IMR-90 (cell line): ENCODE measurements around the gene TRMO. TPM values are rescaled to one million over a fixed set of nuclear protein-coding genes. Genes with fewer than 3 reads are reported as not detected.

ENCODE experiments used
- ATAC-seq: fragments of 200-7000 bp; cut with Tn5 transposase; 2 replicates; pipeline ENCODE4 v1.9.1; 2020; ENCODE audit warnings: low read depth, mild to moderate bottlenecking, moderate library complexity
- BruUV-seq: library from RNA; stranded (reverse); fragments of 400-500 nt; replicated peaks from 2 replicates; lab custom pipeline; 2021; lab: Mats Ljungman, UMichigan
- CTCF ChIA-PET: fragments of 300-600 bp; formaldehyde crosslinking; extraction: SDS; loops from one replicate; lab custom pipeline; 2021; ENCODE audit warnings: antibody characterized with exemption; lab: Yijun Ruan, JAX
- POLR2A ChIA-PET: fragments of 300-600 bp; sonication (Branson Sonifier 250); formaldehyde crosslinking; loops from one replicate; lab custom pipeline; 2022; ENCODE audit warnings: antibody characterized with exemption; ENCODE audit not compliant: unreplicated experiment; lab: Charles Lee
- DNase-seq: peaks from one replicate; pipeline ENCODE4 v3.0.0; 2013
- H2AFZ ChIP-seq: replicated peaks from 2 replicates; pipeline ENCODE3; 2013; ENCODE audit warnings: low read length, mild to moderate bottlenecking; ENCODE audit not compliant: poor library complexity
- H2AK5ac ChIP-seq: 2 replicates; pipeline ENCODE4 v1.6.1; 2013; ENCODE audit warnings: low read depth, low read length, inconsistent platforms
- H2AK9ac ChIP-seq: replicated peaks from 2 replicates; pipeline ENCODE3; 2013; ENCODE audit warnings: mild to moderate bottlenecking, low read depth, low read length, moderate library complexity; ENCODE audit not compliant: poor library complexity
- H2BK120ac ChIP-seq: 2 replicates; pipeline ENCODE4 v1.6.1; 2013; ENCODE audit warnings: low read depth, low read length, inconsistent platforms
- H2BK15ac ChIP-seq: 3 replicates; pipeline ENCODE4 v1.6.1; 2013; ENCODE audit warnings: low read depth, low read length, inconsistent platforms
- H2BK20ac ChIP-seq: 2 replicates; pipeline ENCODE4 v1.6.1; 2013; ENCODE audit warnings: low read depth, mild to moderate bottlenecking, inconsistent platforms, low read length, moderate library complexity
- H2BK5ac ChIP-seq: 2 replicates; pipeline ENCODE4 v1.6.1; 2013; ENCODE audit warnings: mild to moderate bottlenecking, low read depth, low read length, inconsistent platforms; ENCODE audit not compliant: poor library complexity, severe bottlenecking
- H3K14ac ChIP-seq: replicated peaks from 2 replicates; pipeline ENCODE4 v1.6.1; 2013; ENCODE audit warnings: low read depth, low read length, inconsistent platforms
- H3K18ac ChIP-seq: 2 replicates; pipeline ENCODE4 v1.6.1; 2013; ENCODE audit warnings: low read depth, low read length, control low read depth
- H3K23ac ChIP-seq: 2 replicates; pipeline ENCODE4 v1.6.1; 2013; ENCODE audit warnings: low read depth, low read length, inconsistent platforms
- H3K27ac ChIP-seq: 2 replicates; pipeline ENCODE4 v1.5.1; 2013; ENCODE audit warnings: mild to moderate bottlenecking, control low read depth, low read length; ENCODE audit not compliant: insufficient read depth
- H3K27me3 ChIP-seq: 2 replicates; pipeline ENCODE4 v1.6.1; 2013; ENCODE audit warnings: low read length; ENCODE audit not compliant: control insufficient read depth, insufficient read depth
- H3K36me3 ChIP-seq: 2 replicates; pipeline ENCODE4 v1.6.1; 2013; ENCODE audit warnings: low read length, mixed read lengths; ENCODE audit not compliant: control insufficient read depth, insufficient read depth
- H3K4ac ChIP-seq: 2 replicates; pipeline ENCODE4 v1.6.1; 2013; ENCODE audit warnings: low read depth, low read length, inconsistent platforms
- H3K4me1 ChIP-seq: 2 replicates; pipeline ENCODE4 v1.6.1; 2013; ENCODE audit warnings: low read length, mixed read lengths; ENCODE audit not compliant: control insufficient read depth, insufficient read depth
- H3K4me2 ChIP-seq: 2 replicates; pipeline ENCODE4 v1.6.1; 2013; ENCODE audit warnings: low read depth, mild to moderate bottlenecking, control low read depth, low read length, moderate library complexity
- H3K4me3 ChIP-seq: 2 replicates; pipeline ENCODE4 v1.5.1; 2013; ENCODE audit warnings: low read depth, mild to moderate bottlenecking, control low read depth, low read length, moderate library complexity; ENCODE audit not compliant: insufficient read depth
- H3K56ac ChIP-seq: 2 replicates; pipeline ENCODE4 v1.6.1; 2013; ENCODE audit warnings: low read length, inconsistent platforms; ENCODE audit not compliant: insufficient read depth; ENCODE audit errors: extremely low read depth
- H3K79me1 ChIP-seq, 2 experiments: 2 replicates each; pipeline ENCODE4 v1.6.1; 2013; ENCODE audit warnings: low read length in 2 of 2, inconsistent platforms in 1 of 2, low read depth in 1 of 2
- H3K9ac ChIP-seq: 2 replicates; pipeline ENCODE4 v1.6.1; 2013; ENCODE audit warnings: low read depth, low read length, control low read depth
- H3K9me1 ChIP-seq: 2 replicates; pipeline ENCODE4 v1.6.1; 2013; ENCODE audit warnings: low read length, inconsistent platforms; ENCODE audit not compliant: insufficient read depth
- H3K9me3 ChIP-seq: 2 replicates; pipeline ENCODE4 v1.6.1; 2013; ENCODE audit warnings: low read length; ENCODE audit not compliant: control insufficient read depth, insufficient read depth
- H4K20me1 ChIP-seq: 2 replicates; pipeline ENCODE4 v1.6.1; 2013; ENCODE audit warnings: low read length, inconsistent platforms; ENCODE audit not compliant: insufficient read depth
- H4K5ac ChIP-seq: 2 replicates; pipeline ENCODE4 v1.6.1; 2013; ENCODE audit warnings: mild to moderate bottlenecking, low read depth, low read length, control low read depth
- H4K8ac ChIP-seq, 2 experiments: 2 replicates each; pipeline ENCODE4 v1.6.1; 2013; ENCODE audit warnings: low read depth in 2 of 2, low read length in 2 of 2, control low read depth in 1 of 2, inconsistent platforms in 1 of 2
- H4K91ac ChIP-seq: 2 replicates; pipeline ENCODE4 v1.6.1; 2013; ENCODE audit warnings: low read depth, low read length, inconsistent platforms; ENCODE audit not compliant: insufficient read depth
- MAFK ChIP-seq: IDR thresholded peaks from 2 replicates; pipeline ENCODE4 v1.6.1; 2012; ENCODE audit warnings: low read depth, low read length, improper control_type of control experiment
- MAZ ChIP-seq: IDR thresholded peaks from 2 replicates; pipeline ENCODE4 v1.6.1; 2012; ENCODE audit warnings: low read depth, mild to moderate bottlenecking, low read length, improper control_type of control experiment, moderate library complexity, borderline replicate concordance
- NFE2L2 ChIP-seq: fragments of 150-350 bp; IDR thresholded peaks from 2 replicates; pipeline ENCODE4 v1.6.1; 2016; ENCODE audit warnings: low read depth, mild to moderate bottlenecking, low read length
- SMC3 ChIP-seq: fragments of 150-350 bp; IDR thresholded peaks from 2 replicates; pipeline ENCODE4 v1.6.1; 2016; ENCODE audit warnings: low read depth, mild to moderate bottlenecking, antibody characterized with exemption, low read length, moderate library complexity
- WGBS, 2 experiments: methylation state at CpG; one replicate each; pipeline versions ENCODE4 v1.1.5 to v1.1.7; 2013; ENCODE audit warnings: missing lambda C conversion rate in 2 of 2; ENCODE audit not compliant: insufficient read length in 1 of 2; ENCODE audit errors: extremely low coverage in 2 of 2; 5-methylcytosine and 5-hydroxymethylcytosine counted together
- dilution Hi-C: fragments of 300-500 bp; cut with HindIII; formaldehyde crosslinking; loops from one replicate; pipeline ENCODE4 v1.14.3; 2018; ENCODE audit warnings: low sequenced_read_pairs; ENCODE audit not compliant: unreplicated experiment
- in situ Hi-C: fragments of 300-500 bp; cut with MboI; formaldehyde crosslinking; loops from 3 replicates; pipeline ENCODE4 v1.14.3; 2019; ENCODE audit warnings: low sequenced_read_pairs, inconsistent platforms, mixed read lengths
- intact Hi-C: fragments of 100-400 bp; cut with micrococcal nuclease; formaldehyde crosslinking; loops from 2 replicates; pipeline ENCODE4 v1.10.0; 2022
- polyA plus RNA-seq, 3 experiments: library from polyadenylated mRNA; depleted of rRNA; stranded (reverse); fragments of >200 nt; gene quantifications; 2 replicates each; pipeline ENCODE4 v1.2.3, GENCODE V29; 2012; ENCODE audit warnings: low replicate concordance in 1 of 3
- total RNA-seq: library from RNA; depleted of rRNA; stranded (reverse); fragments of >200 nt; gene quantifications from 2 replicates; pipeline ENCODE4 v1.2.3, GENCODE V29; 2012

Gene TRMO
- total and polyA plus RNA-seq, 2 of the 4 experiments (the other 2 are of a cell fraction), result 10.2 to 19.9 TPM

GRCh38 chr9:97907046-97907445, 15.3 kb downstream of the TRMO start:
- 100% methylated on average over 1 of the region's 3 CpGs; no CpG with 5 or more reads in 1 of the 2 experiments for whole genome bisulfite sequencing, 2 experiments
- intact Hi-C loops (no loop called here), in situ Hi-C loops (no loop called here), dilution Hi-C loops (no loop called here)
- Histone ChIP-seq H3K79me1 (peaks cover 8 to 20% of the 10 kb centered on the region in 2 experiments; a peak in 3 of 4 replicates), H3K56ac (no peak overlapping the region), H3K23ac (no peak overlapping the region), H2BK120ac (no peak overlapping the region), H3K4ac (no peak overlapping the region), H3K27ac (no peak overlapping the region), H3K36me3 (peaks cover 19% of the 10 kb centered on the region), H4K20me1 (no peaks in the 10 kb centered on the region), H3K9me1 (peaks cover 3% of the 10 kb centered on the region; the same call in 1 of the 2 replicates), H4K8ac (no peak overlapping the region), H2AFZ (no peak overlapping the region), H3K18ac (no peak overlapping the region), H2AK9ac (no peak overlapping the region), H2BK20ac (no peak overlapping the region), H3K4me1 (no peaks in the 10 kb centered on the region), H3K14ac (no peak overlapping the region), H3K4me3 (no peak overlapping the region), H2BK5ac (no peak overlapping the region), H4K91ac (no peak overlapping the region), H3K27me3 (no peaks in the 10 kb centered on the region), H2AK5ac (no peak overlapping the region), H4K5ac (no peak overlapping the region), H3K9me3 (no peaks in the 10 kb centered on the region), H3K9ac (no peak overlapping the region), H2BK15ac (no peak overlapping the region), H3K4me2 (no peak overlapping the region)
- ChIA-PET CTCF (no interaction called here), POLR2A (no interaction called here)
- no TSS peak for BruUV-seq
- DNase-seq (no peak), ATAC-seq (no peak)
- TF ChIP-seq SMC3, result no peak
- no peak for TF ChIP-seq NFE2L2
- no peak for TF ChIP-seq MAFK
- no peak for TF ChIP-seq MAZ
